Activated CD4-positive, CD25-positive, alpha-beta regulatory T cell (primary cell): ENCODE data around the gene HMGA1.

Source experiments
- DNase-seq, 4 experiments: peaks; one replicate each; lab custom pipeline; 2025; lab: John Stamatoyannopoulos, UW

Gene HMGA1

DNA sequence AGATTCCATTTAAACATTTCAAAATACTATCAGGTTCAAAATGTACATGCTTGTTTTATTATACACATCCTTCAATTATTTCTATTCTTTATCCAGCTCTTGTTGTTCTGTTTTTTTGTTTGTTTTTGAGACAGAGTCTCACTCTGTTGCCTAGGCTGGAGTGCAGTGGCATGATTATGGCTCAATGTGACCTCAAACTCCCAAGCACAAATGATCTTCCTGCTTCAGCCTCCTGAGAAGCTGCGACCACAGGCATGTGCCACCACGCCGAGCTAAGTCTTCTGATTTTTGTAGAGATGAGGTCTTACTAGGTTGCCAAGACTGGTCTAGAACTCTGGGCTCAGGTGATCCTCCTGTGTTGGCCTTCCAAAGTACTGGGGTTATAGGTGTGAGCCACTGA is 56.3 kb downstream of the HMGA1 start:
- no peak for DNase-seq

- no peak for DNase-seq
Measured at GRCh38 chr6:34295721-34296120, 59.0 kb downstream of the HMGA1 start.
